Mesothelial cell of epicardium (in vitro differentiated cells): Measurements from ENCODE around the gene ZSCAN5A. TPM values are rescaled to one million over a fixed set of nuclear protein-coding genes. Genes with fewer than 3 reads are reported as not detected.

Source experiments
- DNase-seq, 2 experiments: peaks; one replicate each; pipeline ENCODE4 v3.0.0; 2021; ENCODE audit warnings: low spot score in 2 of 2; ENCODE audit not compliant: unreplicated experiment in 2 of 2
- H3K27ac Mint-ChIP-seq: 2 replicates; pipeline ENCODE4 v1.8.0; 2021; ENCODE audit warnings: mixed read lengths
- H3K27me3 Mint-ChIP-seq: 2 replicates; pipeline ENCODE4 v1.8.0; 2021; ENCODE audit warnings: low read depth, mixed read lengths
- H3K36me3 Mint-ChIP-seq: 2 replicates; pipeline ENCODE4 v1.8.0; 2021; ENCODE audit warnings: mixed read lengths
- H3K4me1 Mint-ChIP-seq: 2 replicates; pipeline ENCODE4 v1.8.0; 2021; ENCODE audit warnings: mixed read lengths
- H3K4me3 Mint-ChIP-seq: 2 replicates; pipeline ENCODE4 v1.8.0; 2021; ENCODE audit warnings: mild to moderate bottlenecking, moderate library complexity, mixed read lengths
- H3K9me3 Mint-ChIP-seq: 2 replicates; pipeline ENCODE4 v1.8.0; 2021; ENCODE audit warnings: mixed read lengths
- total RNA-seq: library from RNA; stranded (reverse); gene quantifications from 3 replicates; pipeline ENCODE4 v1.2.1, GENCODE V29; 2021
- TF ChIP-seq, protein P1 (sequence below): fragments of 200-600 bp; sonication (generic); IDR thresholded peaks from one replicate; pipeline ENCODE4 v1.5.0; 2021; ENCODE audit warnings: antibody characterized with exemption; ENCODE audit not compliant: unreplicated experiment

ZSCAN5A gene
- total RNA-seq, 1 donor from 2014 or later, result 15.3 TPM

DNA sequence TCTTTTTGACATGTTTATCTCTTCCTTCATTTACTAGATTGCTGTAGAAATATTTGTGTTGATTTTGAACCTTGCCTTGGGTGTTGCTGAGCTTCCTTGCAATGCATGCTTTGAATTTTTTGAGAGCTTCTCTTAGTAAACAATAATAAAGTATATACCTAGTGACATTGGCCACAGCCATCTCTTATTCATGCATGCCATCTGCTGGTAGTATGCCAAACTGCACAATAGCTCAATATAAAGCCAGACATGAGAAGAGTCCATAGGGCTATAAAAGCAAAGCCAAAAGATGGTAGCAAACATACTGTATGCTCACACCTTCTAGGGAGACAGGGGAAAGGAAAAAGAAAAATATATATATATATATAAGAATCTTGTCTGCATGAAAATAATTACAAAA, 18.9 kb upstream of the ZSCAN5A start:
- TF ChIP-seq, protein P1, sequence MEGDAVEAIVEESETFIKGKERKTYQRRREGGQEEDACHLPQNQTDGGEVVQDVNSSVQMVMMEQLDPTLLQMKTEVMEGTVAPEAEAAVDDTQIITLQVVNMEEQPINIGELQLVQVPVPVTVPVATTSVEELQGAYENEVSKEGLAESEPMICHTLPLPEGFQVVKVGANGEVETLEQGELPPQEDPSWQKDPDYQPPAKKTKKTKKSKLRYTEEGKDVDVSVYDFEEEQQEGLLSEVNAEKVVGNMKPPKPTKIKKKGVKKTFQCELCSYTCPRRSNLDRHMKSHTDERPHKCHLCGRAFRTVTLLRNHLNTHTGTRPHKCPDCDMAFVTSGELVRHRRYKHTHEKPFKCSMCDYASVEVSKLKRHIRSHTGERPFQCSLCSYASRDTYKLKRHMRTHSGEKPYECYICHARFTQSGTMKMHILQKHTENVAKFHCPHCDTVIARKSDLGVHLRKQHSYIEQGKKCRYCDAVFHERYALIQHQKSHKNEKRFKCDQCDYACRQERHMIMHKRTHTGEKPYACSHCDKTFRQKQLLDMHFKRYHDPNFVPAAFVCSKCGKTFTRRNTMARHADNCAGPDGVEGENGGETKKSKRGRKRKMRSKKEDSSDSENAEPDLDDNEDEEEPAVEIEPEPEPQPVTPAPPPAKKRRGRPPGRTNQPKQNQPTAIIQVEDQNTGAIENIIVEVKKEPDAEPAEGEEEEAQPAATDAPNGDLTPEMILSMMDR, result peak; percentile 50
- H3K4me3 Mint-ChIP-seq, result no peak overlapping the region
- peaks cover 1% of the 10 kb centered on the region for H3K36me3 Mint-ChIP-seq
- H3K27ac Mint-ChIP-seq, result no peak overlapping the region
- H3K27me3 Mint-ChIP-seq, result no peaks in the 10 kb centered on the region
- H3K9me3 Mint-ChIP-seq, result peaks cover 51% of the 10 kb centered on the region
- H3K4me1 Mint-ChIP-seq, result no peaks in the 10 kb centered on the region
- no peak for DNase-seq

- peaks cover 43% of the 10 kb centered on the region for H3K9me3 Mint-ChIP-seq
- no peak overlapping the region for H3K4me3 Mint-ChIP-seq
- no peaks in the 10 kb centered on the region for H3K27me3 Mint-ChIP-seq
- H3K36me3 Mint-ChIP-seq, result peaks cover 1% of the 10 kb centered on the region
- TF ChIP-seq, protein P1, result no peak
- no peak for DNase-seq
- no peak overlapping the region for H3K27ac Mint-ChIP-seq
- H3K4me1 Mint-ChIP-seq, result no peaks in the 10 kb centered on the region
Observed at GRCh38 chr19:56332695-56333094, 18.1 kb upstream of the ZSCAN5A start.

DNA sequence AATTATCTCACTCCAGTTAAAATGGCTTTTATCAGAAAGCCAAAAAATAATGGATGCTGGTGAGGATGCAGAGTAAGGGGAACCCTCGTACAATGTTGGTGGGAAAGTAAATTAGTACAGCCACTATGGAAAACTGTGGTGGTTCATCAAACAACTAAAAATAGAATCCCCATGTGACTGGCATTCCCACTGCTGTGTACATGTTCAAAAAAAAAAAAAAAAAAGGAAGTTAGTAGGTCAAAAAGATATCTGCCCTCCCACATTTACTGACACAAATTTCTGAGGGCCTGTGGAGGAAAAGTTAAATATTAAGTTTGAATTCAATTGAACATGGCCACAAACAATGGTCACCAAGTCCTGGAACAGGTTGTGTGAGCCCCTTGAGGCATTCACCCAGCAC, 9.8 kb upstream of the ZSCAN5A start:
- Mint-ChIP-seq H3K36me3 (no peaks in the 10 kb centered on the region), H3K9me3 (peaks cover 21% of the 10 kb centered on the region), H3K4me1 (no peaks in the 10 kb centered on the region), H3K27me3 (peaks cover 2% of the 10 kb centered on the region), H3K27ac (no peak overlapping the region), H3K4me3 (no peak overlapping the region)
- DNase-seq, result no peak
- TF ChIP-seq, protein P1, result no peak

DNA sequence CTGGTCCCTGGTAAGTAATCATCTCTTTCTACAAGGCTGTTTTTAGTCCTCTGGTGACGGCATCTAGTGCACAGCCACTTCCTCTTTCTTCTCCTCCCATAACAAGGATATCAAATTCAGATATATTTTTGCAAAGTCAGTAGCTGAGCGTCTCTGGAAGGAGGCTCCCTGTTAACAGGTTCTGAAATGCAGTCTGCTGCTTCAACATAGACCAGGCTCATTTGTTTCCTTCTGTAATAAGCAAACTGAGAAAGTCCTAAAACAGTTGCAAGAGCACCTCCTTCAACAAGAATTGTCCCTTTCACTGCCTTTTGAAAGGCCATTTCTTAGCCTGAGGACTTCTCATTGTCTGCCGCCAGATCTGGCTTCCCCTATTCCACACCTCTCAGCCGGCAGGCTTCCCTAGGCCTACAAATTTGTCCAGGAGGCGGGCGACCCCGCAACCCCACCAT, 7.4 kb upstream of the ZSCAN5A start:
- Mint-ChIP-seq H3K4me1 (no peaks in the 10 kb centered on the region), H3K9me3 (peaks cover 21% of the 10 kb centered on the region), H3K27me3 (peaks cover 2% of the 10 kb centered on the region), H3K4me3 (no peak overlapping the region), H3K36me3 (no peaks in the 10 kb centered on the region), H3K27ac (no peak overlapping the region)
- no peak for DNase-seq
- TF ChIP-seq, protein P1, result no peak

DNA sequence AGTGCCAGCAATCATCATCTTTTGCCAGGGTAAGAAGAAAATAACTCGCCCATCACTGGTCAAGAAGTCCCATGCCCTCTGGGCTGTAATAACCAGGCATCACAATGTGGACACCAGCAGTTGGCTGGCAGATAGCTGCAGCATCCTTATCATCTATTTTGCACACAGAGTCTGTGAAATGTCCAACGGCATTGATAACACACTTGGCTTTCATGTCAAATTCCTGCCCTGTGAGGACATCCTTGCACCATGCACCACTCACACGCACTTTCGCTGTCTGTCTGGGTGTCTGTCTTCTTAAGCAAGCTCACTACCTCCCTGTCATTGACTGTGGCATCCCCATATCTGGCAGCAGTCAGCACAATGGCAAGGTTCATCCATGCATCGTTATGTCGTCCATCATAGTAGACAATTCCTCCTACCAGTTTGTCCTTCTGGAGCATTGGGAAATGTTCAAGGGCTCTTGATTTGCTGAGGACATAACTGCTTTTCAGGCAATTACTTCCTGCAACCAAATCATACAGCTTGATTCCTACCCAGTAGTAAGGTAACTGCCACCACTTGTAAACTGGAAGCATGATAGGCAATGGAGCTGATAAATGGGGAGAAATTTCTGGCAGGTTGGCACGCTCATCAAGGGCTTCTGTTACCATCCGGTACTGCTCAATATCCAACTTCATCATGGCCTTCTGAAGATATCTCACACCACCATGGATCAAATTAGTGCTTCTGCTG, 6.8 kb upstream of the ZSCAN5A start:
- no peaks in the 10 kb centered on the region for H3K4me1 Mint-ChIP-seq
- no peak overlapping the region for H3K27ac Mint-ChIP-seq
- no peaks in the 10 kb centered on the region for H3K36me3 Mint-ChIP-seq
- H3K27me3 Mint-ChIP-seq, result peaks cover 2% of the 10 kb centered on the region
- H3K9me3 Mint-ChIP-seq, result peaks cover 16% of the 10 kb centered on the region
- DNase-seq, result no peak
- TF ChIP-seq, protein P1, result no peak
- H3K4me3 Mint-ChIP-seq, result no peak overlapping the region
